Panc1 (cell line): ENCODE results near the gene ZNF761. TPM values are rescaled to one million over a fixed set of nuclear protein-coding genes. Genes with fewer than 3 reads are reported as not detected.

ENCODE experiments used
- ATAC-seq: fragments of 200-7000 bp; cut with Tn5 transposase; 2 replicates; pipeline ENCODE4 v1.9.1; 2020; ENCODE audit warnings: mild to moderate bottlenecking, moderate library complexity
- BruUV-seq: library from RNA; stranded (reverse); fragments of 400-500 nt; replicated peaks from 2 replicates; lab custom pipeline; 2021; lab: Mats Ljungman, UMichigan
- CTCF ChIA-PET: fragments of 300-600 bp; sonication (Branson Sonifier 250); formaldehyde crosslinking; loops from one replicate; lab custom pipeline; 2022; ENCODE audit warnings: antibody characterized with exemption; lab: Charles Lee
- POLR2A ChIA-PET: fragments of 300-600 bp; sonication (Branson Sonifier 250); formaldehyde crosslinking; loops from one replicate; lab custom pipeline; 2022; ENCODE audit warnings: antibody characterized with exemption; lab: Charles Lee
- DNase-seq: peaks from one replicate; pipeline ENCODE4 v3.0.0-alpha.2; 2010; ENCODE audit warnings: low read depth, low spot score
- H3K27ac ChIP-seq: 2 replicates; pipeline ENCODE4 v1.5.1; 2011; ENCODE audit warnings: mild to moderate bottlenecking, low read length, inconsistent platforms
- H3K27me3 ChIP-seq: fragments of 200-500 bp; sonication (Bioruptor generic); 2 replicates; pipeline ENCODE4 v1.6.0; 2014; ENCODE audit warnings: low read length, inconsistent platforms; ENCODE audit not compliant: control insufficient read depth, insufficient read depth
- H3K36me3 ChIP-seq: fragments of 200-500 bp; sonication (Bioruptor generic); 2 replicates; pipeline ENCODE4 v1.5.1; 2014; ENCODE audit warnings: inconsistent platforms, mild to moderate bottlenecking, low read length, moderate library complexity; ENCODE audit not compliant: control insufficient read depth, insufficient read depth
- H3K4me1 ChIP-seq: 2 replicates; pipeline ENCODE4 v1.5.1; 2011; ENCODE audit warnings: inconsistent platforms, mild to moderate bottlenecking, low read length, moderate library complexity; ENCODE audit not compliant: control insufficient read depth, insufficient read depth
- H3K4me3 ChIP-seq, 2 experiments: 2 replicates each; pipeline ENCODE4 v1.5.1; 2011 to 2012; ENCODE audit warnings: low read depth in 2 of 2, low read length in 2 of 2, mild to moderate bottlenecking in 2 of 2, inconsistent platforms in 1 of 2, moderate library complexity in 1 of 2
- H3K9me3 ChIP-seq: fragments of 200-500 bp; sonication (Bioruptor generic); 2 replicates; pipeline ENCODE4 v1.5.1; 2014; ENCODE audit warnings: low read depth, mild to moderate bottlenecking, inconsistent platforms, low read length, moderate library complexity; ENCODE audit not compliant: control insufficient read depth, insufficient read depth
- POLR2AphosphoS5 ChIP-seq: IDR thresholded peaks from 2 replicates; pipeline ENCODE4 v1.6.1; 2012; ENCODE audit warnings: mild to moderate bottlenecking, low read depth, low read length, moderate library complexity
- SIN3A ChIP-seq: IDR thresholded peaks from 2 replicates; pipeline ENCODE4 v1.6.1; 2012; ENCODE audit warnings: low read depth, mild to moderate bottlenecking, low read length, moderate library complexity, borderline replicate concordance; ENCODE audit not compliant: insufficient read depth
- TCF7L2 ChIP-seq: IDR thresholded peaks from 2 replicates; pipeline ENCODE4 v1.6.1; 2011; ENCODE audit warnings: mild to moderate bottlenecking, low read depth, low read length, inconsistent platforms
- in situ Hi-C: cut with HindIII; loops from 2 replicates; pipeline ENCODE4 v1.10.0; 2016; ENCODE audit warnings: low sequenced_read_pairs, low pct_unique_long_range_greater_than_20kb
- intact Hi-C: fragments of 100-400 bp; cut with micrococcal nuclease; formaldehyde crosslinking; loops from one replicate; pipeline ENCODE4 v1.10.0; 2022; ENCODE audit not compliant: unreplicated experiment
- total RNA-seq: library from RNA; stranded (reverse); gene quantifications from one replicate; pipeline ENCODE4 v1.2.1, GENCODE V29; 2021; ENCODE audit not compliant: unreplicated experiment
- TF ChIP-seq, protein P1 (sequence below): fragments of 450-650 bp; IDR thresholded peaks from 2 replicates; pipeline ENCODE4 v1.5.1; 2017; ENCODE audit warnings: mild to moderate bottlenecking
- TF ChIP-seq, protein P2 (sequence below), 2 experiments: IDR thresholded peaks; 2 replicates each; pipeline ENCODE4 v1.6.1; 2011 to 2012; ENCODE audit warnings: low read depth in 2 of 2, control low read depth in 1 of 2, low read length in 1 of 2, mild to moderate bottlenecking in 1 of 2, moderate library complexity in 1 of 2; ENCODE audit not compliant: insufficient read depth in 1 of 2

The ZNF761 gene
- total RNA-seq, 1 experiment from 2014 or later: 21.8 TPM

DNA sequence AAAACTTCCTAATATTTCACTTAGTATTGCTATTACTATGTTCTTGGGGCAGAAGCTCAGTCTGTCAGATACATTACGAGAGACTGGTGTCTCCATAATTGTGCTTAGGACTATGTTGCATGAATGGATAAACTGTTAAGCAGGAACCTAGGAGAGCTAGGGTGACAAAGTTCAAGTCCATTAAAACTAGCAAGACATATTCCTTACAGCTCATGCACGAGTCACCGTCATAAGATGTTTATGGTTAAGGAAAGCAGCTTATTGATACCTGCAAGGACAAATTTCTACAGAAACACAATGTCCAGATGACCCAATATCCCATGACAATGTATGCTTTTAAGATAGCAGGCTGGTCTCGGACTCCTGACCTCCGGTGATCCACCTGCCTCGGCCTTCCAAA, 30.1 kb downstream of the ZNF761 start:
- DNase-seq: no peak
- H3K27me3 ChIP-seq: no peaks in the 10 kb centered on the region
- no peaks in the 10 kb centered on the region for H3K4me1 ChIP-seq
- H3K36me3 ChIP-seq: no peaks in the 10 kb centered on the region
- ChIA-PET POLR2A (no interaction called here), CTCF (no interaction called here)
- TF ChIP-seq TCF7L2 (no peak), SIN3A (no peak), POLR2AphosphoS5 (no peak)
- TF ChIP-seq, protein P1, sequence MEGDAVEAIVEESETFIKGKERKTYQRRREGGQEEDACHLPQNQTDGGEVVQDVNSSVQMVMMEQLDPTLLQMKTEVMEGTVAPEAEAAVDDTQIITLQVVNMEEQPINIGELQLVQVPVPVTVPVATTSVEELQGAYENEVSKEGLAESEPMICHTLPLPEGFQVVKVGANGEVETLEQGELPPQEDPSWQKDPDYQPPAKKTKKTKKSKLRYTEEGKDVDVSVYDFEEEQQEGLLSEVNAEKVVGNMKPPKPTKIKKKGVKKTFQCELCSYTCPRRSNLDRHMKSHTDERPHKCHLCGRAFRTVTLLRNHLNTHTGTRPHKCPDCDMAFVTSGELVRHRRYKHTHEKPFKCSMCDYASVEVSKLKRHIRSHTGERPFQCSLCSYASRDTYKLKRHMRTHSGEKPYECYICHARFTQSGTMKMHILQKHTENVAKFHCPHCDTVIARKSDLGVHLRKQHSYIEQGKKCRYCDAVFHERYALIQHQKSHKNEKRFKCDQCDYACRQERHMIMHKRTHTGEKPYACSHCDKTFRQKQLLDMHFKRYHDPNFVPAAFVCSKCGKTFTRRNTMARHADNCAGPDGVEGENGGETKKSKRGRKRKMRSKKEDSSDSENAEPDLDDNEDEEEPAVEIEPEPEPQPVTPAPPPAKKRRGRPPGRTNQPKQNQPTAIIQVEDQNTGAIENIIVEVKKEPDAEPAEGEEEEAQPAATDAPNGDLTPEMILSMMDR: no peak
- TF ChIP-seq, protein P2, sequence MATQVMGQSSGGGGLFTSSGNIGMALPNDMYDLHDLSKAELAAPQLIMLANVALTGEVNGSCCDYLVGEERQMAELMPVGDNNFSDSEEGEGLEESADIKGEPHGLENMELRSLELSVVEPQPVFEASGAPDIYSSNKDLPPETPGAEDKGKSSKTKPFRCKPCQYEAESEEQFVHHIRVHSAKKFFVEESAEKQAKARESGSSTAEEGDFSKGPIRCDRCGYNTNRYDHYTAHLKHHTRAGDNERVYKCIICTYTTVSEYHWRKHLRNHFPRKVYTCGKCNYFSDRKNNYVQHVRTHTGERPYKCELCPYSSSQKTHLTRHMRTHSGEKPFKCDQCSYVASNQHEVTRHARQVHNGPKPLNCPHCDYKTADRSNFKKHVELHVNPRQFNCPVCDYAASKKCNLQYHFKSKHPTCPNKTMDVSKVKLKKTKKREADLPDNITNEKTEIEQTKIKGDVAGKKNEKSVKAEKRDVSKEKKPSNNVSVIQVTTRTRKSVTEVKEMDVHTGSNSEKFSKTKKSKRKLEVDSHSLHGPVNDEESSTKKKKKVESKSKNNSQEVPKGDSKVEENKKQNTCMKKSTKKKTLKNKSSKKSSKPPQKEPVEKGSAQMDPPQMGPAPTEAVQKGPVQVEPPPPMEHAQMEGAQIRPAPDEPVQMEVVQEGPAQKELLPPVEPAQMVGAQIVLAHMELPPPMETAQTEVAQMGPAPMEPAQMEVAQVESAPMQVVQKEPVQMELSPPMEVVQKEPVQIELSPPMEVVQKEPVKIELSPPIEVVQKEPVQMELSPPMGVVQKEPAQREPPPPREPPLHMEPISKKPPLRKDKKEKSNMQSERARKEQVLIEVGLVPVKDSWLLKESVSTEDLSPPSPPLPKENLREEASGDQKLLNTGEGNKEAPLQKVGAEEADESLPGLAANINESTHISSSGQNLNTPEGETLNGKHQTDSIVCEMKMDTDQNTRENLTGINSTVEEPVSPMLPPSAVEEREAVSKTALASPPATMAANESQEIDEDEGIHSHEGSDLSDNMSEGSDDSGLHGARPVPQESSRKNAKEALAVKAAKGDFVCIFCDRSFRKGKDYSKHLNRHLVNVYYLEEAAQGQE (IDR thresholded peaks at IDR 0.05; ENCODE audit: insufficient read depth in 1 of 2, low read depth in 2 of 2, low read length in 1 of 2): no peak
- H3K9me3 ChIP-seq: peaks cover 23% of the 10 kb centered on the region
- no peak overlapping the region for H3K4me3 ChIP-seq
- in situ Hi-C loops: no loop called here
- no TSS peak for BruUV-seq
- intact Hi-C loops: no loop called here
- ATAC-seq: no peak; the same call in 1 of the 2 replicates
- H3K27ac ChIP-seq: no peak overlapping the region

DNA sequence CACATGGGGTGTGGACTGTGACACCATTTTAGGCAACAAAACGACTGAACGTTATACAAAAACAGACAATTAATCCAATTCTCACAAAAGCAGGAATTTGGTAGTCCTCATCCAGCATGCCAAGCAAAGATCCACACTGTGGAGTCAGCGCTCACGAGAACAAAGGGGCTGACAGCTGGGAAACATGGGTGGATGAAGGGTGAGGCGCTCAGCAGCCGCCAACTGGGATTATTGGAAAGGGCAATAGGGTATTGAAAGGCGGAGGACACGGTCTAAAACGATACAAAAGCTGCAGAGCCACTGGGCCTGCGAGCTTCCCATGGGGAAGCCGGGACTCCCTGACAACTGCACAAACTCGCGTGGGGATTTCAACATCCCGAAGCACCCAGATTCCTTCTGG, 31.1 kb downstream of the ZNF761 start:
- H3K9me3 ChIP-seq: peaks cover 13% of the 10 kb centered on the region
- ChIA-PET POLR2A (no interaction called here), CTCF (interaction anchor here (0.7 kb wide), 1 partner anchor 34 kb away, joined by 8 read pairs; no protein-coding TSS in a partner anchor)
- H3K36me3 ChIP-seq: no peaks in the 10 kb centered on the region
- no peaks in the 10 kb centered on the region for H3K4me1 ChIP-seq
- BruUV-seq: no TSS peak
- H3K4me3 ChIP-seq: no peak overlapping the region
- TF ChIP-seq, protein P2 (IDR thresholded peaks at IDR 0.05; ENCODE audit: insufficient read depth in 1 of 2, low read depth in 2 of 2, low read length in 1 of 2): no peak
- no peak for TF ChIP-seq TCF7L2
- no peak for TF ChIP-seq POLR2AphosphoS5
- TF ChIP-seq, protein P1: no peak
- TF ChIP-seq SIN3A: no peak
- in situ Hi-C loops (no loop called here), intact Hi-C loops (no loop called here)
- no peak overlapping the region for H3K27ac ChIP-seq
- DNase-seq (no peak), ATAC-seq (no peak)
- no peaks in the 10 kb centered on the region for H3K27me3 ChIP-seq
